ENCODE data around the gene HEPN1.

The HEPN1 gene

DNA sequence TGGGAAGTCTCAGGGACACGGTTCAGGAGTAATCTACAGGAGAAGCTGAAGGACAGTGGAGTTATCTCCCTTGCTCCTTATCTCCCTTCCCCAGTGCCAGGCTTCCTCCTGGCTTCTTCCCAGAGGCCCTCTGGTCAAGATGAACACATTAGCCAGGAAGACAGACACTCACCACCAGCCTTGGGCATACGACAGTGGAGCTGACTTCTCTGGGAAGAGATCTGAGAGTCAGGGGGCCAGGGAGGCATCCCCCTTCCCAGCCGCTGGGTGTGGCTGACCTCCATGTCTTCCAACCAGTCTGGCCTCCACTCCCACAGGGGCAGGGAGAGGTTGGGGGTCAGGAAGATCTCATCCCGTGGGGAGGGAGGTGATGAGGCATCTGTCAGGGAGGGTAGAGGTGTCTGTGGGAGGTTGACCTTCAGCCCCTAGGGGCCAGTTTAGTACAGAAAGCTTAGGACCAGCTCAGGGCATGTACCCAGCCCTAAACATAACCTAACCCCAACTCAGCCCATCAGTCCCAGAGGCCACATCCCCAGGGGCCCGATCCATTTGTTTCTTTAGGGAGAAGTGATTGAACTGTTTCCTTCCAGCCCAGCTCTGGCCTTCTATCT, 34.1 kb upstream of the HEPN1 start:
- Histone ChIP-seq H3K4me1 (ENCODE audit: control insufficient read depth, insufficient read depth, low read length) (no peaks in the 10 kb centered on the region), H3K27me3 (ENCODE audit: control insufficient read depth, insufficient read depth, low read length) (no peaks in the 10 kb centered on the region), H3K4me3 (ENCODE audit: low read length) (no peak overlapping the region), H3K27ac (ENCODE audit: low read length) (no peak overlapping the region), H3K9me3 (ENCODE audit: control insufficient read depth, insufficient read depth, low read length) (no peaks in the 10 kb centered on the region), H3K36me3 (ENCODE audit: control insufficient read depth, insufficient read depth, low read length) (no peaks in the 10 kb centered on the region)
- WGBS (ENCODE audit: insufficient coverage, insufficient read length), result no CpG with 5 or more reads among the region's 5 CpGs
- no peak for DNase-seq (ENCODE audit: low read depth, low spot score)

- Histone ChIP-seq H3K4me3 (ENCODE audit: low read length) (no peak overlapping the region), H3K9me3 (ENCODE audit: control insufficient read depth, insufficient read depth, low read length) (no peaks in the 10 kb centered on the region; the same call in 1 of the 2 replicates), H3K27me3 (ENCODE audit: control insufficient read depth, insufficient read depth, low read length) (no peaks in the 10 kb centered on the region), H3K4me1 (ENCODE audit: control insufficient read depth, insufficient read depth, low read length) (no peaks in the 10 kb centered on the region; the same call in 1 of the 2 replicates), H3K36me3 (ENCODE audit: control insufficient read depth, insufficient read depth, low read length) (no peaks in the 10 kb centered on the region), H3K27ac (ENCODE audit: low read length) (no peak overlapping the region)
- WGBS (ENCODE audit: insufficient coverage, insufficient read length), result no CpG with 5 or more reads among the region's 11 CpGs
- DNase-seq (ENCODE audit: low read depth, low spot score), result no peak
Observed at GRCh38 chr11:124886476-124886875, 32.6 kb upstream of the HEPN1 start.

DNA sequence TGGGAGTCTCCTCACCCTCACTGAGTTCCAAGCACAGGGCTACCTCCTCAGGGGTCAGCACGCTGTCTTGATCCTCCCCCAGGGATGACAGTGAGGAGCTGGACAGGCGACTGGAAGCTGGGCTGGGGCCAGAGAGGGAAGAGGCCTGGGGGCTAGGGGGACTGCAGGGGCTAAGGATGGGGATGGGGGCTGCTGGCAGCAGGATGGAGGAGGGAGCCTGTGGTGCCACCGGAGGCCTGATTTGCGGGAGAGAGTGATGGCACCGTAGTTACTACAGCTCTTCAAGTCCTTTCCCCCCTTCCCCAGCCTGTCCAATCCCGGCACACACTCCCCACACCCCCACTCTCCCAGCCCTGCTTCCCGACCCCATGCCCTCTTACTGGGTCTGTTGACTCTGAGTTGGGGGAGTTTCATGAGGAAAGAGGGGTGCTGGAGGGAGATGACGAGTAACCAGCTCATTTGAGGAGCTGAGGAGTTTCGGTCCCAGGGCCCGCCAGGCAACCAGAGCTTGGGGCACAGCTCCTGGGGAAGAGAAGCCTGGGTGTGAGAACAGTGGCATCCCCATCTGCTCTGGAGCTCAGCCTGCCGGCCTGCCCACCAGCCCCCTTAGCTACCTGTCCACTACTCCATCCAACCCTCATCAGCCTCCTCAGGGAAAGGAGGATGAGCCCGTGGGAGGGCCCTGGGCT, 31.9 kb upstream of the HEPN1 start:
- WGBS (ENCODE audit: insufficient coverage, insufficient read length), result no CpG with 5 or more reads among the region's 12 CpGs
- no peaks in the 10 kb centered on the region; the same call in 1 of the 2 replicates for H3K9me3 ChIP-seq (ENCODE audit: control insufficient read depth, insufficient read depth, low read length)
- H3K4me3 ChIP-seq (ENCODE audit: low read length), result no peak overlapping the region
- H3K36me3 ChIP-seq (ENCODE audit: control insufficient read depth, insufficient read depth, low read length), result no peaks in the 10 kb centered on the region
- DNase-seq (ENCODE audit: low read depth, low spot score), result no peak
- no peaks in the 10 kb centered on the region for H3K27me3 ChIP-seq (ENCODE audit: control insufficient read depth, insufficient read depth, low read length)
- H3K27ac ChIP-seq (ENCODE audit: low read length), result no peak overlapping the region
- no peaks in the 10 kb centered on the region; the same call in 1 of the 2 replicates for H3K4me1 ChIP-seq (ENCODE audit: control insufficient read depth, insufficient read depth, low read length)

DNA sequence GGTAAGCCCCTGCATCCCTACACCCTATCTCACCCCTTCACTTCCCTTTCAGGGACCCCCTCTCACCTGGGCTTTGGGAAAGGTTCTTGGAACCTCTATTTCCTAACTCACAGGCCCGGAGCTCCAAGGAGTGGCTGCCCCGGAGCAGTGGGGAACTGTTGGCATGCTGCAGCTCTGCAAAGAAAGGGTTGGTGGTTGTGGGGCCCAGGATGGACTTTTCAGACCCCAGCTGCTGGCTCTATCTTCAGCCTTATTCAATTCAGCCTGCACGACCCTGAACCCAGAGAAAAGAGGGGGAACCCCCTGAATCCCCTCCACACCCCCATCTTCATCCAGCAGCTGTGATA, 31.4 kb upstream of the HEPN1 start:
- no CpG with 5 or more reads among the region's 3 CpGs for WGBS (ENCODE audit: insufficient coverage, insufficient read length)
- no peak overlapping the region for H3K4me3 ChIP-seq (ENCODE audit: low read length)
- no peaks in the 10 kb centered on the region for H3K27me3 ChIP-seq (ENCODE audit: control insufficient read depth, insufficient read depth, low read length)
- H3K4me1 ChIP-seq (ENCODE audit: control insufficient read depth, insufficient read depth, low read length), result no peaks in the 10 kb centered on the region; the same call in 1 of the 2 replicates
- no peaks in the 10 kb centered on the region for H3K36me3 ChIP-seq (ENCODE audit: control insufficient read depth, insufficient read depth, low read length)
- DNase-seq (ENCODE audit: low read depth, low spot score), result no peak
- no peaks in the 10 kb centered on the region; the same call in 1 of the 2 replicates for H3K9me3 ChIP-seq (ENCODE audit: control insufficient read depth, insufficient read depth, low read length)
- no peak overlapping the region for H3K27ac ChIP-seq (ENCODE audit: low read length)

DNA sequence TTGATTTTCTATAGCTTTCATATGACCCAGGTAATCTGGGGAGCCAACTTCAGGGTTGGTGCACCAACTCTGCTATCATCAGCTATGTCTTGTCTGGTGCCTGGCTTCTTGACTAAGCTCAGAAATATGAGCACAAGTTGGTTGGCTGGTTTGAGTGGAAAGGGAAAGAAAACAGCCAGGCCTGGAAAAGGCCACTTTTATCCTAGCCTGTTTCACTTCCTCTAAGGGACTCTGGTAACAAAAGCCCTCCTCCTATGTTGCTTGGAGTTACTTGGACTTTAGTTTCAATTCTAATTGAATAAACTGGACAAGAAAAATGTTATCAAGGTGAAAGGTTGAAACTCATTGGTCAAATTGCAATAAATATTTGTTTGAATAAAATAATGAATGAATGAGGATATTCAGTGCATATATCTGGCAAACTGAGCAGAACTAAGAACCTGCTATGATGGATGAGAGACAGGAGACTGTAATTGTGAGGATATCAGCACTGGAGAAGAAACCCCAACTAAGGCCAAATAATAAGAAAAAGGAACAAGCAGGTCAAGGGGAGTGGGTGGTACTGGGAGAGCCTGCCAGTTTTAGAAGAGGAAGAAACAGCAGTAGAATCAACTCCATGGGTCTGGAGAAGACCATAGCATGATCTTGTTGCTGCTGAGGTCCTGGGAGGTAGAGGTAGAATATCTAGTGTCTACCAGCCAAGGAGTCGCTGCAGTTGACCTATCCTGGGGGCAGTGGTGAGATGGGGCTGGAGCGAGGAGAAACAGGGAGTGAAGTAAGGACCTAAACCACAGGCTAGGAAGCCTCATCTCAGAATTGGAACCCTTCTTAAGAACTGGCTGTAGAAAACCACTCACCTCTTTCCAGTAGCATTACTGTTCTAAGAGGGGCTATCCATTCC, 29.6 kb upstream of the HEPN1 start:
- no peaks in the 10 kb centered on the region for H3K36me3 ChIP-seq (ENCODE audit: control insufficient read depth, insufficient read depth, low read length)
- H3K4me3 ChIP-seq (ENCODE audit: low read length), result no peak overlapping the region
- no peaks in the 10 kb centered on the region; the same call in 1 of the 2 replicates for H3K9me3 ChIP-seq (ENCODE audit: control insufficient read depth, insufficient read depth, low read length)
- no peaks in the 10 kb centered on the region for H3K27me3 ChIP-seq (ENCODE audit: control insufficient read depth, insufficient read depth, low read length)
- no peak for DNase-seq (ENCODE audit: low read depth, low spot score)
- WGBS (ENCODE audit: insufficient coverage, insufficient read length), result no CpG with 5 or more reads among the region's 2 CpGs
- H3K27ac ChIP-seq (ENCODE audit: low read length), result no peak overlapping the region
- no peaks in the 10 kb centered on the region; the same call in 1 of the 2 replicates for H3K4me1 ChIP-seq (ENCODE audit: control insufficient read depth, insufficient read depth, low read length)

GRCh38 chr11:124890151-124890550, 28.9 kb upstream of the HEPN1 start:
- Histone ChIP-seq H3K27ac (ENCODE audit: low read length) (no peak overlapping the region), H3K4me1 (ENCODE audit: control insufficient read depth, insufficient read depth, low read length) (no peaks in the 10 kb centered on the region; the same call in 1 of the 2 replicates), H3K27me3 (ENCODE audit: control insufficient read depth, insufficient read depth, low read length) (no peaks in the 10 kb centered on the region), H3K9me3 (ENCODE audit: control insufficient read depth, insufficient read depth, low read length) (no peaks in the 10 kb centered on the region; the same call in 1 of the 2 replicates), H3K4me3 (ENCODE audit: low read length) (no peak overlapping the region), H3K36me3 (ENCODE audit: control insufficient read depth, insufficient read depth, low read length) (no peaks in the 10 kb centered on the region)
- no CpG with 5 or more reads among the region's 2 CpGs for WGBS (ENCODE audit: insufficient coverage, insufficient read length)
- DNase-seq (ENCODE audit: low read depth, low spot score), result no peak

DNA sequence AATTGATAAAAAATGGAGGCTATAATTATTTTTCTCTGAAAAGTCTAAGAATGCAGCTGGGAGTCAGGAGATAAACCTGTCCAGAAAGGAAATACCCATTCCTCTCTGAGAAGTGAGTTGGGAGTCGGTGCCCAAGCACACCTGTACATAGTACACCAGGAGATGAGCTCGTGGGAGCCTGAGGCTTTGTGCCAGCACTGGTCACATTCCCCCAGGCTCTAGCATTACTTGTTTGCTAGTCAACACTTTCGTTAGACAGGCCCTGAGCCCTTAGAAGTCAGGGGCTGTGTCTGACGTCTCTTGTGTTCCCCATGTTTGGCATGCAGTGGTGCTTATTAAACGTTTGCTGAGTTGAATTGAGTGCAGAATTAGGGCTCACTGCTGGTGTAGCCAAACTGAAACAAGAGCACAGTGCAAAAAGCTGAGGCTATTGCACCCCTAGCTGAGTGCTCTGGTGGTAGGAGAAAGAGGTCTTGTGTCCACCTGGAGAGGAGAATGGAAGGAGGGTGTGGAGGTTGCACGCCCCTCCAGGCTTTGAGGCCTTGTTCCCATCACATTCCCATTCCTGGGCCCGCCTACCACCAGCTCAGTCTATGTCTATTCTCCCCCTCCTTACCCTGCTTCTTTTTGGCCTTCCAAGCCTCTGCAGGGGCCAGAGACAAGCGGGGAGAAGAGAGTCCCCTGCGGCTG, 28.2 kb upstream of the HEPN1 start:
- no peaks in the 10 kb centered on the region for H3K27me3 ChIP-seq (ENCODE audit: control insufficient read depth, insufficient read depth, low read length)

GRCh38 chr11:124891373-124891861, 27.6 kb upstream of the HEPN1 start:
- no peak overlapping the region for H3K27ac ChIP-seq (ENCODE audit: low read length)
- H3K9me3 ChIP-seq (ENCODE audit: control insufficient read depth, insufficient read depth, low read length), result no peaks in the 10 kb centered on the region; the same call in 1 of the 2 replicates
- no peak for DNase-seq (ENCODE audit: low read depth, low spot score)
- H3K4me1 ChIP-seq (ENCODE audit: control insufficient read depth, insufficient read depth, low read length), result no peaks in the 10 kb centered on the region; the same call in 1 of the 2 replicates
- H3K27me3 ChIP-seq (ENCODE audit: control insufficient read depth, insufficient read depth, low read length), result no peaks in the 10 kb centered on the region
- no peaks in the 10 kb centered on the region for H3K36me3 ChIP-seq (ENCODE audit: control insufficient read depth, insufficient read depth, low read length)
- no CpG with 5 or more reads among the region's 12 CpGs for WGBS (ENCODE audit: insufficient coverage, insufficient read length)
- H3K4me3 ChIP-seq (ENCODE audit: low read length), result no peak overlapping the region

More for the DNA sequence above, 28.2 kb upstream of the HEPN1 start:
- H3K27ac ChIP-seq (ENCODE audit: low read length), result no peak overlapping the region
- no peaks in the 10 kb centered on the region; the same call in 1 of the 2 replicates for H3K4me1 ChIP-seq (ENCODE audit: control insufficient read depth, insufficient read depth, low read length)
- WGBS (ENCODE audit: insufficient coverage, insufficient read length), result no CpG with 5 or more reads among the region's 9 CpGs
- no peak for DNase-seq (ENCODE audit: low read depth, low spot score)
- H3K4me3 ChIP-seq (ENCODE audit: low read length), result no peak overlapping the region
- H3K9me3 ChIP-seq (ENCODE audit: control insufficient read depth, insufficient read depth, low read length), result no peaks in the 10 kb centered on the region; the same call in 1 of the 2 replicates
- no peaks in the 10 kb centered on the region for H3K36me3 ChIP-seq (ENCODE audit: control insufficient read depth, insufficient read depth, low read length)

- DNase-seq (ENCODE audit: low read depth, low spot score), result no peak
- Histone ChIP-seq H3K36me3 (ENCODE audit: control insufficient read depth, insufficient read depth, low read length) (no peaks in the 10 kb centered on the region), H3K27ac (ENCODE audit: low read length) (no peak overlapping the region), H3K27me3 (ENCODE audit: control insufficient read depth, insufficient read depth, low read length) (no peaks in the 10 kb centered on the region), H3K4me3 (ENCODE audit: low read length) (no peak overlapping the region), H3K9me3 (ENCODE audit: control insufficient read depth, insufficient read depth, low read length) (no peaks in the 10 kb centered on the region; the same call in 1 of the 2 replicates), H3K4me1 (ENCODE audit: control insufficient read depth, insufficient read depth, low read length) (no peaks in the 10 kb centered on the region; the same call in 1 of the 2 replicates)
- no CpG with 5 or more reads among the region's 2 CpGs for WGBS (ENCODE audit: insufficient coverage, insufficient read length)
Observed at GRCh38 chr11:124892146-124892545, 26.9 kb upstream of the HEPN1 start.

Measured in iPS DF 6.9 (cell line).